Lower leg skin (tissue), 3 donors: ENCODE data around the gene CNTNAP5.

Experiments
- POLR2A ChIP-seq, 2 donors: fragments of 450-650 bp; IDR thresholded peaks; one replicate each; pipeline ENCODE4 v1.6.1; 2016 to 2017; ENCODE audit warnings: antibody characterized with exemption in 2 of 2, mild to moderate bottlenecking in 1 of 2, moderate library complexity in 1 of 2
- TF ChIP-seq, protein P1 (sequence below), 3 donors: fragments of 450-650 bp; IDR thresholded peaks; one replicate each; pipeline ENCODE4 v1.5.1; 2016; ENCODE audit warnings: antibody characterized with exemption in 3 of 3, mild to moderate bottlenecking in 3 of 3, moderate library complexity in 2 of 3

DNA sequence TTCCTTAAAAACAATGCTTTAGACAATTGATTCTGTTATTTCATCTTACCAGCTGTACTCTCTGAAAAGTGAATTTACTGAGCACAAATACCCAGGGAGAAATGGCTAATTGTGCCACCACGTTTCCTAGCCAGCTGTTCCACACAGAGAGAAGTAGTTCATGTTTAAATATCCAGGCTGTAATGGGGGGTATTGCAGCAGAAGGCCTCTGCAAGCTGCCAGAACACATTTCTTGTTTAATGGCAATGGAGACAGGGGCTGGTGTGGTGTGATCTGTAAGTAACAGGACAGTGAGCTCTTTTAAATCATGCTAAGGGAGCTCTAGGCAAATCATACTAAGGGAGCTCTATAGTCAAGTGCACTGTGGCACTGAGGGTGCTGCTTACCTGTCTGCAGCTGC lies 809.2 kb downstream of the CNTNAP5 start:
- TF ChIP-seq, protein P1, sequence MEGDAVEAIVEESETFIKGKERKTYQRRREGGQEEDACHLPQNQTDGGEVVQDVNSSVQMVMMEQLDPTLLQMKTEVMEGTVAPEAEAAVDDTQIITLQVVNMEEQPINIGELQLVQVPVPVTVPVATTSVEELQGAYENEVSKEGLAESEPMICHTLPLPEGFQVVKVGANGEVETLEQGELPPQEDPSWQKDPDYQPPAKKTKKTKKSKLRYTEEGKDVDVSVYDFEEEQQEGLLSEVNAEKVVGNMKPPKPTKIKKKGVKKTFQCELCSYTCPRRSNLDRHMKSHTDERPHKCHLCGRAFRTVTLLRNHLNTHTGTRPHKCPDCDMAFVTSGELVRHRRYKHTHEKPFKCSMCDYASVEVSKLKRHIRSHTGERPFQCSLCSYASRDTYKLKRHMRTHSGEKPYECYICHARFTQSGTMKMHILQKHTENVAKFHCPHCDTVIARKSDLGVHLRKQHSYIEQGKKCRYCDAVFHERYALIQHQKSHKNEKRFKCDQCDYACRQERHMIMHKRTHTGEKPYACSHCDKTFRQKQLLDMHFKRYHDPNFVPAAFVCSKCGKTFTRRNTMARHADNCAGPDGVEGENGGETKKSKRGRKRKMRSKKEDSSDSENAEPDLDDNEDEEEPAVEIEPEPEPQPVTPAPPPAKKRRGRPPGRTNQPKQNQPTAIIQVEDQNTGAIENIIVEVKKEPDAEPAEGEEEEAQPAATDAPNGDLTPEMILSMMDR (IDR thresholded peaks at IDR 0.05): no peak
- no peak for TF ChIP-seq POLR2A (IDR thresholded peaks at IDR 0.05)
